Common myeloid progenitor, CD34-positive (primary cell): ENCODE measurements around the gene PPM1F.

Experiments used
- CTCF ChIA-PET: fragments of 350-600 bp; sonication (Branson Sonifier 250); formaldehyde crosslinking; loops from one replicate; lab custom pipeline; 2021; ENCODE audit warnings: antibody characterized with exemption; lab: Charles Lee
- POLR2A ChIA-PET: fragments of 350-600 bp; sonication (Branson Sonifier 250); formaldehyde crosslinking; loops from one replicate; lab custom pipeline; 2021; ENCODE audit warnings: antibody characterized with exemption; lab: Charles Lee
- DNase-seq, 3 donors: peaks; one replicate each; pipeline versions ENCODE4 v3.0.0 to v3.0.0-alpha.2; 2013
- H3K27ac ChIP-seq, 2 experiments: 1 replicate in 1 of 2; 2 replicates in 1 of 2; pipeline ENCODE4 v1.7.0; 2013; ENCODE audit warnings: inconsistent platforms in 2 of 2, low read length in 2 of 2, mild to moderate bottlenecking in 2 of 2, low read depth in 1 of 2, moderate library complexity in 1 of 2; ENCODE audit not compliant: severe bottlenecking in 2 of 2, insufficient read depth in 1 of 2, poor library complexity in 1 of 2
- H3K27me3 ChIP-seq, 5 experiments: replicated peaks in 2 of 5; 1 replicate in 3 of 5; 2 replicates in 2 of 5; pipeline versions ENCODE4 v1.6.1 to v1.7.0; 2013; ENCODE audit warnings: low read length in 4 of 5, mild to moderate bottlenecking in 2 of 5, moderate library complexity in 2 of 5, inconsistent platforms in 1 of 5; ENCODE audit not compliant: insufficient read depth in 5 of 5, control insufficient read depth in 4 of 5
- H3K36me3 ChIP-seq, 4 experiments: 1 replicate in 2 of 4; 2 replicates in 2 of 4; pipeline versions ENCODE4 v1.6.1 to v1.7.0; 2013; ENCODE audit warnings: low read length in 3 of 4, control low read depth in 1 of 4, mild to moderate bottlenecking in 1 of 4; ENCODE audit not compliant: control insufficient read depth in 4 of 4, insufficient read depth in 4 of 4
- H3K4me1 ChIP-seq, 4 experiments: 1 replicate in 3 of 4; 2 replicates in 1 of 4; pipeline versions ENCODE4 v1.6.1 to v1.7.1; 2013; ENCODE audit warnings: low read length in 3 of 4, mild to moderate bottlenecking in 3 of 4, control low read depth in 1 of 4, inconsistent platforms in 1 of 4, moderate library complexity in 1 of 4; ENCODE audit not compliant: control insufficient read depth in 4 of 4, insufficient read depth in 4 of 4; ENCODE audit errors: control extremely low read depth in 1 of 4
- H3K4me3 ChIP-seq, 7 experiments: 1 replicate in 4 of 7; 2 replicates in 3 of 7; pipeline versions ENCODE4 v1.5.1 to v1.7.0; 2013; ENCODE audit warnings: mild to moderate bottlenecking in 7 of 7, low read length in 6 of 7, moderate library complexity in 6 of 7, inconsistent platforms in 2 of 7, low read depth in 2 of 7, control low read depth in 1 of 7; ENCODE audit not compliant: insufficient read depth in 4 of 7, control insufficient read depth in 1 of 7; ENCODE audit errors: extremely low read depth in 1 of 7
- H3K9me3 ChIP-seq, 5 experiments: 1 replicate in 4 of 5; 2 replicates in 1 of 5; pipeline versions ENCODE4 v1.6.1 to v1.7.1; 2013; ENCODE audit warnings: low read length in 4 of 5, mild to moderate bottlenecking in 2 of 5, inconsistent platforms in 1 of 5, low read depth in 1 of 5, moderate library complexity in 1 of 5; ENCODE audit not compliant: control insufficient read depth in 4 of 5, insufficient read depth in 2 of 5; ENCODE audit errors: control extremely low read depth in 1 of 5
- WGBS: methylation state at CpG from one replicate; pipeline ENCODE4 v1.1.5; 2013; ENCODE audit not compliant: insufficient coverage; 5-methylcytosine and 5-hydroxymethylcytosine counted together

PPM1F gene

DNA sequence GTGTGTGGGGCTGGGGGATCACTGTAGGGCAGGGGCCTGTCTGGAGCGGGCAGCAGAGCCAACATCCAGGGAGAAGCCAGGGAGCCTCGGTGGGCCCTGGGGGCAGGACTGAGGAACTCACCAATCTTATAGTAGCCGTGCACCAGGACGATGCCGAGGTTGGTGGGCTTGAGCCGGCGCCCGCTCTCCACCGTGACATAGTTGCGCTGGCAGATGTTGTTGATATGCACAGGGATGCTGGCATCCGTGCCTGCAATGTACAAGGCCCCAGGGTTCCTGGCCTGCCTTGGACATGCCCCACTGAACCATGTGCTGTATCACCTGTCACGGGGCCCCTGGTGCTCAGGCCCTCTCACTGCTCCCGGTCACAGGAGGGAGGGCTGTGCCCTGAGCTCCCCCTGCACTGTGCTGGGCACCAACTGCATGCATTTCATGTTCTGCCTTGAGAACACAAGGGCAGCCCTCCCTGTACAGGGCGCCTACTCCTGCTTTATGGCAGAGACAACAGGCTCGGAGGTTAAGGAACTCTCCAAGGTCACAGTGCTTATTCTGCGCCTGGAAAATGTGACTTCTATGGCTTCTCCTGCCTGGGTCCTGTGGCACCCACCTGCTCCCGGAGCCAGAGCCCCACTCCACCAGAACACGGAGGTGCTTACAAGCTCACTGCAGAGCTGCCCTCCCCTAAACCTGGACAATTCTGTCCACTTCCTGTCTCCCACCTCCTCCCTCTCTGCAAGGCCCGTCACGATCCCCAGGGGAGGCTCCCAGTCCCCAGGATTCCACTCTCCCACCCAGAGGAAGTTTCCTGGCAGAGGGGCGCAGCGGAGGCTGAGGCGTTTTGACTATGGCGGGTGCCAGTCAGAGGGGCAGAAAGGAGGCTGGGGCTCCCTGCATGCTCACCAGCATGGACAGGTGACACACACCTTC, 7.8 kb upstream of the PPM1F start:
- Histone ChIP-seq H3K27me3 (no peaks in the 10 kb centered on the region), H3K36me3 (peaks cover 15 to 72% (median 56%) of the 10 kb centered on the region in 4 experiments), H3K27ac (no peak overlapping the region), H3K4me1 (no peaks in the 10 kb centered on the region), H3K4me3 (no peak overlapping the region), H3K9me3 (no peaks in the 10 kb centered on the region)
- 97% methylated on average over 23 of the region's 24 CpGs for WGBS
- POLR2A ChIA-PET, result no interaction called here
- no peak for DNase-seq
- CTCF ChIA-PET, result interaction anchor here (1.2 to 2.0 kb wide), 2 partner anchors 9 to 20 kb away, joined by 3 to 5 read pairs; no protein-coding TSS in a partner anchor

DNA sequence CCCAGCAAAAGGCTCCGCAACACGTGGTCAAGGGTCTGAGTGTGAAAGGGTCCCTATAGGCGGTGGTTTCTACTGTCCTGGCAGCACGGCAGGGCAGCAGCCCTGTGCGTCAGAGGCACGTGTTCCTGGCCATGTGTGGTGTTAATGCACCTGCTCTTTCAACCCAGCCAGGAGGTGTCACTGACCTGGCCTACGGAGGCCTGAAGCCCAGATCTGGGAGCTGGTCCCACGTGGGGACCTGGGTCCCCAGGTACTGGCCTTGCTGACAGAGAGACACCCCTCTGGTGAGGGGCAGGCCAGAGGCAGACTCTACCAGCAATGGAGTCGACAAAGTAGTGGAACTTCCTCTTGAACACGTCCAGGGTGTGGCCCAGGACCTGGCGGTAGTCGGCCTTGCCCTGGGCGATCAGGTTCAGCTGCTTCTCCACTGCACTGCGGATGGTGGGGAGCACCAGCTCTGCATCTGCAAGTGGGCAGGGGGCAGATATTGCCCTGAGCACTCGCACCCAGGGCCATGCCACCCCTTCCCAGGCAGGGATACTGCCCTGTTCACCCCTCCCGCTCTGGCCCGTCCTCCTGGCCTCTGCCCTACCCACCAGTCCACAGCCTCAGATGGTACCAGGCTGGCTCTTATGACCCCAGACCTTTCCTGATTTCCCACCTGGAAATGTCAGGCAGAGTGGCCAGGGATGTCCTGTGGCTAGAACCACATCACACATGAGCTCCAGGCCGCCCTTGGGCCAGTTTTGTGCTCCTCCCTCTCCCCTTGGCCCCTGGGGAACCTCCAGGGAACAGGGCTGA, 6.8 kb upstream of the PPM1F start:
- 94% methylated on average over 17 of the region's 18 CpGs for WGBS
- DNase-seq, result no peak

GRCh38 chr22:21958360-21959273, 6.0 kb upstream of the PPM1F start:
- ChIA-PET POLR2A (no interaction called here), CTCF (interaction anchor here (1.0 to 1.3 kb wide), 2 partner anchors 9 to 20 kb away, joined by 4 to 6 read pairs; no protein-coding TSS in a partner anchor)
- H3K4me1 ChIP-seq, result no peaks in the 10 kb centered on the region
- no peak overlapping the region for H3K27ac ChIP-seq
- WGBS, result 96% methylated on average over 18 of the region's 22 CpGs
- no peaks in the 10 kb centered on the region for H3K9me3 ChIP-seq
- DNase-seq, result no peak
- H3K27me3 ChIP-seq, result no peaks in the 10 kb centered on the region
- H3K36me3 ChIP-seq, result peaks cover 11 to 55% (median 40%) of the 10 kb centered on the region in 4 experiments
- H3K4me3 ChIP-seq, result no peak overlapping the region

More for the DNA sequence above, 6.8 kb upstream of the PPM1F start:
- H3K4me1 ChIP-seq, result no peaks in the 10 kb centered on the region
- ChIA-PET POLR2A (no interaction called here), CTCF (interaction anchor here (1.0 to 1.3 kb wide), 3 partner anchors 9 to 21 kb away, joined by 3 to 6 read pairs (median 4); no protein-coding TSS in a partner anchor)
- no peak overlapping the region for H3K27ac ChIP-seq
- H3K4me3 ChIP-seq, result no peak overlapping the region
- no peaks in the 10 kb centered on the region for H3K9me3 ChIP-seq
- no peaks in the 10 kb centered on the region for H3K27me3 ChIP-seq
- H3K36me3 ChIP-seq, result peaks cover 12 to 64% (median 48%) of the 10 kb centered on the region in 4 experiments

DNA sequence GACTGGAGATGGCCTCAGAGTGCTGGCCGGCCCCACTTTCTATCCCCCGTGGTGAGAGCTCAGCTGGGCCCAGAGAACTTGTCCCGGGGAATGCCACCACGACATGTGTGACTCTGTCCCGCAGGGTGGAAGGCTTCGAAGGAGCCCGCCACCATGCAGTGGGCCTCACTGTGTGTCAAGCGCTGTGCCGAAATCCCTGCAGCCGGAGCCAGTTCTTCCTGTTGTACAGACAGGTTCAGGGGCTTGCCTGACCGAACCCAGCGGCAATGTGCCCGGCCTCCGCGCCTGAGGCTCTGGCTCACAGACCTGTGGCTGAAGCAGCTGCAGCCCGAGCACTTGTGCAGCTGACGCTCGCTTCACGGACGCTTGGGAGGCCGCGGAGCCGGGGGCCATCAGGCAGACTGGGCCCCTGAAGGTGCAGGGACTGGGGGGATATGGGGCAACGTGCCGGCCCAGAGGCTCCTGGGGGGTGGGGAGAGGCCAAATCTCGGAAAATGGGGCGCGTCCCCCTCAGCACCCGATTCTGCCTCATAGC, 650 bp downstream of the PPM1F start:
- Histone ChIP-seq H3K27me3 (no peaks in the 10 kb centered on the region), H3K4me1 (peaks cover 11 to 54% (median 52%) of the 10 kb centered on the region in 4 experiments), H3K4me3 (peak overlapping the region; percentile 9 to 87 (median 75)), H3K27ac (peak overlapping the region in 1 of 2 experiments; percentile 82), H3K36me3 (peaks cover 0 to 14% (median 0%) of the 10 kb centered on the region in 4 experiments), H3K9me3 (no peaks in the 10 kb centered on the region)
- ChIA-PET POLR2A (interaction anchor here (0.6 to 2.9 kb wide), 3 partner anchors 9 to 16 kb away, joined by 3 to 18 read pairs (median 9); no protein-coding TSS in a partner anchor), CTCF (interaction anchor here (0.7 to 10.1 kb wide), 12 partner anchors 7 to 877 kb away, joined by 3 to 182 read pairs (median 4); no protein-coding TSS in a partner anchor)
- WGBS, result 1% methylated on average over 18 of the region's 29 CpGs
- DNase-seq, result peak in 1 of 3 donors; percentile 44

DNA sequence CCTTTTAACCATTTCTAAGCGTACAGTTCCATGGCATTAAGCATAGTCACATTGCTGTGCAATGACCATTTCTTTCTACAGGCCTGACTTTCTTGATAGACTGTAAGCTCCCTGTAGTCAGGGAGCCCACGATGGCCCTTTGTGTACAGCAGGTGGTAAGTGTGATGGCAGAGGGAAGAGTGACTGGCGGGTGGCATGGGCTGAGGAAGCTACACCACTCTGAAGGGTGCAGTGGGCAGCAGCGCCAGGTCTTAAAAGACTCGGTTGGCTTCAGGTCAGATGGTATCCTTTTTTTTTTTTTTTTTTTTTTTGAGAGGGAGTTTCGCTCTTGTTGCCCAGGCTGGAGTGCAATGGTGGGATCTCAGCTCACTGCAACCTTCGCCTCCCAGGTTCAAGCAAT, 1.6 kb downstream of the PPM1F start:
- Histone ChIP-seq H3K27me3 (no peaks in the 10 kb centered on the region), H3K36me3 (peaks cover 0 to 23% (median under 1%) of the 10 kb centered on the region in 4 experiments), H3K4me1 (peaks cover 11 to 64% (median 62%) of the 10 kb centered on the region in 4 experiments), H3K4me3 (peak overlapping the region in 3 of 7 experiments; percentile 12 to 87 (median 78)), H3K9me3 (no peaks in the 10 kb centered on the region), H3K27ac (peak overlapping the region in 1 of 2 experiments; percentile 49)
- ChIA-PET POLR2A (interaction anchor here (2.9 kb wide), 1 partner anchor 13 kb away, joined by 18 read pairs; no protein-coding TSS in a partner anchor), CTCF (interaction anchor here (0.7 to 10.1 kb wide), 4 partner anchors 12 to 876 kb away, joined by 3 to 182 read pairs (median 4); no protein-coding TSS in a partner anchor)
- DNase-seq, result no peak
- 83% methylated on average over 1 of the region's 7 CpGs for WGBS
